HEK293 (cell line): ENCODE measurements around the gene HOXD10.

Source experiments
- CTCF ChIP-seq: fragments of 450-650 bp; formaldehyde crosslinking; IDR thresholded peaks from 2 replicates; pipeline ENCODE4 v1.5.1; 2016; ENCODE audit warnings: missing biosample characterization, missing genetic modification characterization
- KLF1 ChIP-seq: fragments of 450-650 bp; formaldehyde crosslinking; IDR thresholded peaks from 2 replicates; pipeline ENCODE4 v1.5.1; 2016; ENCODE audit warnings: missing biosample characterization, missing genetic modification characterization
- TCF7L2 ChIP-seq: IDR thresholded peaks from 2 replicates; pipeline ENCODE4 v1.6.1; 2011; ENCODE audit warnings: low read depth, mild to moderate bottlenecking, inconsistent platforms, low read length, moderate library complexity, borderline replicate concordance
- ZBTB7A ChIP-seq: fragments of 450-650 bp; formaldehyde crosslinking; IDR thresholded peaks from 2 replicates; pipeline ENCODE4 v1.5.1; 2016; ENCODE audit warnings: low read depth, missing biosample characterization, missing genetic modification characterization
- ZNF121 ChIP-seq: fragments of 450-650 bp; formaldehyde crosslinking; IDR thresholded peaks from 2 replicates; pipeline ENCODE4 v1.5.1; 2016; ENCODE audit warnings: missing biosample characterization, missing genetic modification characterization
- ZNF274 ChIP-seq, 2 experiments: fragments of 200-500 bp in 1 of 2; fragments of 450-650 bp in 1 of 2; sonication (Bioruptor generic) in 1 of 2; formaldehyde crosslinking in 1 of 2; IDR thresholded peaks; 2 replicates each; pipeline versions ENCODE4 v1.5.1 to v1.6.1; 2014 to 2016; ENCODE audit warnings: borderline replicate concordance in 1 of 2, inconsistent platforms in 1 of 2, low read length in 1 of 2, missing biosample characterization in 1 of 2, missing genetic modification characterization in 1 of 2
- ZNF292 ChIP-seq: fragments of 450-650 bp; formaldehyde crosslinking; IDR thresholded peaks from 2 replicates; pipeline ENCODE4 v1.5.1; 2016; ENCODE audit warnings: low read depth, missing biosample characterization, missing genetic modification characterization, borderline replicate concordance
- ZNF362 ChIP-seq: fragments of 450-650 bp; formaldehyde crosslinking; IDR thresholded peaks from 2 replicates; pipeline ENCODE4 v1.5.1; 2016; ENCODE audit warnings: missing biosample characterization, missing genetic modification characterization
- ZNF549 ChIP-seq: fragments of 450-650 bp; IDR thresholded peaks from 2 replicates; pipeline ENCODE4 v1.5.1; 2018; ENCODE audit warnings: missing biosample characterization, missing genetic modification characterization, mild to moderate bottlenecking, inconsistent platforms, moderate library complexity
- ZNF561 ChIP-seq: fragments of 450-650 bp; IDR thresholded peaks from 2 replicates; pipeline ENCODE4 v1.5.1; 2018; ENCODE audit warnings: missing biosample characterization, missing genetic modification characterization, borderline replicate concordance
- ZXDB ChIP-seq: fragments of 450-650 bp; formaldehyde crosslinking; IDR thresholded peaks from 2 replicates; pipeline ENCODE4 v1.5.1; 2016; ENCODE audit warnings: missing biosample characterization, missing genetic modification characterization
- TF ChIP-seq, protein P1 (sequence below): fragments of 450-650 bp; formaldehyde crosslinking; IDR thresholded peaks from 2 replicates; pipeline ENCODE4 v1.5.1; 2016; ENCODE audit warnings: missing biosample characterization, missing genetic modification characterization, borderline replicate concordance
- TF ChIP-seq, protein P2 (sequence below): fragments of 450-650 bp; formaldehyde crosslinking; IDR thresholded peaks from 2 replicates; pipeline ENCODE4 v1.5.1; 2016; ENCODE audit warnings: missing biosample characterization, missing genetic modification characterization

GRCh38 chr2:176117823-176118371 lies 1.3 kb downstream of the HOXD10 start:
- TF ChIP-seq CTCF (no peak), ZNF561 (tag by site-specific recombination) (no peak), KLF1 (tag by site-specific recombination) (no peak), ZNF549 (tag by site-specific recombination) (no peak), ZXDB (tag by site-specific recombination) (no peak), ZNF121 (tag by site-specific recombination) (no peak), ZBTB7A (tag by site-specific recombination) (no peak), ZNF274 (IDR thresholded peaks at IDR 0.05; ENCODE audit: low read length) (no peak), ZNF274 (tag by site-specific recombination; IDR thresholded peaks at IDR 0.05; ENCODE audit: borderline replicate concordance) (no peak), ZNF362 (tag by site-specific recombination) (no peak), TCF7L2 (no peak), ZNF292 (no peak)
- TF ChIP-seq, protein P1, sequence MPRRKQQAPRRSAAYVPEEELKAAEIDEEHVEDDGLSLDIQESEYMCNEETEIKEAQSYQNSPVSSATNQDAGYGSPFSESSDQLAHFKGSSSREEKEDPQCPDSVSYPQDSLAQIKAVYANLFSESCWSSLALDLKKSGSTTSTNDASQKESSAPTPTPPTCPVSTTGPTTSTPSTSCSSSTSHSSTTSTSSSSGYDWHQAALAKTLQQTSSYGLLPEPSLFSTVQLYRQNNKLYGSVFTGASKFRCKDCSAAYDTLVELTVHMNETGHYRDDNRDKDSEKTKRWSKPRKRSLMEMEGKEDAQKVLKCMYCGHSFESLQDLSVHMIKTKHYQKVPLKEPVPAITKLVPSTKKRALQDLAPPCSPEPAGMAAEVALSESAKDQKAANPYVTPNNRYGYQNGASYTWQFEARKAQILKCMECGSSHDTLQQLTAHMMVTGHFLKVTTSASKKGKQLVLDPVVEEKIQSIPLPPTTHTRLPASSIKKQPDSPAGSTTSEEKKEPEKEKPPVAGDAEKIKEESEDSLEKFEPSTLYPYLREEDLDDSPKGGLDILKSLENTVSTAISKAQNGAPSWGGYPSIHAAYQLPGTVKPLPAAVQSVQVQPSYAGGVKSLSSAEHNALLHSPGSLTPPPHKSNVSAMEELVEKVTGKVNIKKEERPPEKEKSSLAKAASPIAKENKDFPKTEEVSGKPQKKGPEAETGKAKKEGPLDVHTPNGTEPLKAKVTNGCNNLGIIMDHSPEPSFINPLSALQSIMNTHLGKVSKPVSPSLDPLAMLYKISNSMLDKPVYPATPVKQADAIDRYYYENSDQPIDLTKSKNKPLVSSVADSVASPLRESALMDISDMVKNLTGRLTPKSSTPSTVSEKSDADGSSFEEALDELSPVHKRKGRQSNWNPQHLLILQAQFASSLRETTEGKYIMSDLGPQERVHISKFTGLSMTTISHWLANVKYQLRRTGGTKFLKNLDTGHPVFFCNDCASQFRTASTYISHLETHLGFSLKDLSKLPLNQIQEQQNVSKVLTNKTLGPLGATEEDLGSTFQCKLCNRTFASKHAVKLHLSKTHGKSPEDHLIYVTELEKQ (tag by site-specific recombination): no peak
- TF ChIP-seq, protein P2, sequence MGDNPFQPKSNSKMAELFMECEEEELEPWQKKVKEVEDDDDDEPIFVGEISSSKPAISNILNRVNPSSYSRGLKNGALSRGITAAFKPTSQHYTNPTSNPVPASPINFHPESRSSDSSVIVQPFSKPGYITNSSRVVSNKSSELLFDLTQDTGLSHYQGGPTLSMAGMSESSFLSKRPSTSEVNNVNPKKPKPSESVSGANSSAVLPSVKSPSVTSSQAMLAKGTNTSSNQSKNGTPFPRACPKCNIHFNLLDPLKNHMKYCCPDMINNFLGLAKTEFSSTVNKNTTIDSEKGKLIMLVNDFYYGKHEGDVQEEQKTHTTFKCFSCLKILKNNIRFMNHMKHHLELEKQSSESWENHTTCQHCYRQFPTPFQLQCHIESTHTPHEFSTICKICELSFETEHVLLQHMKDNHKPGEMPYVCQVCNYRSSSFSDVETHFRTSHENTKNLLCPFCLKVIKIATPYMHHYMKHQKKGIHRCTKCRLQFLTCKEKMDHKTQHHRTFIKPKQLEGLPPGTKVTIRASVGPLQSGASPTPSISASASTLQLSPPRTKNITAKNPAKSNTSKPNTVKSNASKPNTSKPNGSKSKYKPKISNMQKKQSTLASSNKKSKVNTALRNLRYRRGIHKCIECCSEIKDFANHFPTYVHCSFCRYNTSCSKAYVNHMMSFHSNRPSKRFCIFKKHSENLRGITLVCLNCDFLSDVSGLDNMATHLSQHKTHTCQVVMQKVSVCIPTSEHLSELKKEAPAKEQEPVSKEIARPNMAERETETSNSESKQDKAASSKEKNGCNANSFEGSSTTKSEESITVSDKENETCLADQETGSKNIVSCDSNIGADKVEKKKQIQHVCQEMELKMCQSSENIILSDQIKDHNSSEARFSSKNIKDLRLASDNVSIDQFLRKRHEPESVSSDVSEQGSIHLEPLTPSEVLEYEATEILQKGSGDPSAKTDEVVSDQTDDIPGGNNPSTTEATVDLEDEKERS (tag by site-specific recombination): no peak
